ENCODE measurements around the gene MRPL4.

DNA sequence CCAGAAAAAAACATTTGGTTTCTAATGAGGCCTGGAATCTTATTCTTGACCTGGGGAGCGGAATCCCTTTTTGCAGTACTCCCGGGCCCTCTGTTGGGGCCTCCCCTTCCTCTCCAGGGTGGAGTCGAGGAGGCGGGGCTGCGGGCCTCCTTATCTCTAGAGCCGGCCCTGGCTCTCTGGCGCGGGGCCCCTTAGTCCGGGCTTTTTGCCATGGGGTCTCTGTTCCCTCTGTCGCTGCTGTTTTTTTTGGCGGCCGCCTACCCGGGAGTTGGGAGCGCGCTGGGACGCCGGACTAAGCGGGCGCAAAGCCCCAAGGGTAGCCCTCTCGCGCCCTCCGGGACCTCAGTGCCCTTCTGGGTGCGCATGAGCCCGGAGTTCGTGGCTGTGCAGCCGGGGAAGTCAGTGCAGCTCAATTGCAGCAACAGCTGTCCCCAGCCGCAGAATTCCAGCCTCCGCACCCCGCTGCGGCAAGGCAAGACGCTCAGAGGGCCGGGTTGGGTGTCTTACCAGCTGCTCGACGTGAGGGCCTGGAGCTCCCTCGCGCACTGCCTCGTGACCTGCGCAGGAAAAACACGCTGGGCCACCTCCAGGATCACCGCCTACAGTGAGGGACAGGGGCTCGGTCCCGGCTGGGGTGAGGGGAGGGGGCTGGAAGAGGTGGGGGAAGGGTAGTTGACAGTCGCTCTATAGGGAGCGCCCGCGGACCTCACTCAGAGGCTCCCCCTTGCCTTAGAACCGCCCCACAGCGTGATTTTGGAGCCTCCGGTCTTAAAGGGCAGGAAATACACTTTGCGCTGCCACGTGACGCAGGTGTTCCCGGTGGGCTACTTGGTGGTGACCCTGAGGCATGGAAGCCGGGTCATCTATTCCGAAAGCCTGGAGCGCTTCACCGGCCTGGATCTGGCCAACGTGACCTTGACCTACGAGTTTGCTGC, 35.1 kb downstream of the MRPL4 start, which contains the start of gene ICAM4:
- TF ChIP-seq, protein P1, sequence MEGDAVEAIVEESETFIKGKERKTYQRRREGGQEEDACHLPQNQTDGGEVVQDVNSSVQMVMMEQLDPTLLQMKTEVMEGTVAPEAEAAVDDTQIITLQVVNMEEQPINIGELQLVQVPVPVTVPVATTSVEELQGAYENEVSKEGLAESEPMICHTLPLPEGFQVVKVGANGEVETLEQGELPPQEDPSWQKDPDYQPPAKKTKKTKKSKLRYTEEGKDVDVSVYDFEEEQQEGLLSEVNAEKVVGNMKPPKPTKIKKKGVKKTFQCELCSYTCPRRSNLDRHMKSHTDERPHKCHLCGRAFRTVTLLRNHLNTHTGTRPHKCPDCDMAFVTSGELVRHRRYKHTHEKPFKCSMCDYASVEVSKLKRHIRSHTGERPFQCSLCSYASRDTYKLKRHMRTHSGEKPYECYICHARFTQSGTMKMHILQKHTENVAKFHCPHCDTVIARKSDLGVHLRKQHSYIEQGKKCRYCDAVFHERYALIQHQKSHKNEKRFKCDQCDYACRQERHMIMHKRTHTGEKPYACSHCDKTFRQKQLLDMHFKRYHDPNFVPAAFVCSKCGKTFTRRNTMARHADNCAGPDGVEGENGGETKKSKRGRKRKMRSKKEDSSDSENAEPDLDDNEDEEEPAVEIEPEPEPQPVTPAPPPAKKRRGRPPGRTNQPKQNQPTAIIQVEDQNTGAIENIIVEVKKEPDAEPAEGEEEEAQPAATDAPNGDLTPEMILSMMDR (IDR thresholded peaks at IDR 0.05): no peak
- no peak for TF ChIP-seq POLR2A (IDR thresholded peaks at IDR 0.05)
